T-cell (primary cell): ENCODE results near the gene RAPH1. TPM values are rescaled to one million over a fixed set of nuclear protein-coding genes. Genes with fewer than 3 reads are reported as not detected.
"Not testable (repeated sequence)": the region's sequence is repeated elsewhere in the genome, so short reads cannot be mapped to it uniquely, and the experiment has no call there.

Experiments used
- ATAC-seq, 4 experiments: fragments of 200-7000 bp in 3 of 4; fragments of 150-1000 bp in 1 of 4; cut with Tn5 transposase; replicated peaks in 1 of 4; 1 replicate in 3 of 4; 2 replicates in 1 of 4; pipeline ENCODE4 v1.10.0; 2021; ENCODE audit warnings: moderate library complexity in 3 of 4, mild to moderate bottlenecking in 2 of 4, moderate number of reproducible peaks in 1 of 4
- CTCF ChIA-PET, 2 donors: fragments of 300-600 bp; sonication (Branson Sonifier 250); formaldehyde crosslinking; loops; one replicate each; lab custom pipeline; 2022; ENCODE audit warnings: antibody characterized with exemption in 2 of 2; lab: Charles Lee
- POLR2A ChIA-PET, 2 donors: fragments of 300-600 bp; sonication (Branson Sonifier 250); formaldehyde crosslinking; loops; one replicate each; lab custom pipeline; 2022; ENCODE audit warnings: antibody characterized with exemption in 2 of 2; lab: Charles Lee
- DNase-seq, 35 experiments: peaks; one replicate each; pipeline versions ENCODE4 v3.0.0 to v3.0.0-alpha.2; 2013 to 2023
- H3K27ac ChIP-seq: one replicate; pipeline ENCODE4 v1.5.1; 2013; ENCODE audit warnings: low read length
- H3K27me3 ChIP-seq, 2 experiments: replicated peaks in 1 of 2; 1 replicate in 1 of 2; 2 replicates in 1 of 2; pipeline versions ENCODE4 v1.6.1 to v1.7.0; 2013; ENCODE audit warnings: low read length in 1 of 2, mixed read lengths in 1 of 2; ENCODE audit not compliant: control insufficient read depth in 2 of 2, insufficient read depth in 2 of 2; ENCODE audit errors: extremely low read depth in 1 of 2
- H3K36me3 ChIP-seq, 2 donors: 1 replicate in 1 of 2; 2 replicates in 1 of 2; pipeline versions ENCODE4 v1.6.1 to v1.7.0; 2013; ENCODE audit warnings: low read length in 1 of 2; ENCODE audit not compliant: control insufficient read depth in 2 of 2, insufficient read depth in 1 of 2; ENCODE audit errors: extremely low read depth in 1 of 2
- H3K4me1 ChIP-seq, 2 experiments: 1 replicate in 1 of 2; 2 replicates in 1 of 2; pipeline versions ENCODE4 v1.6.1 to v1.7.0; 2013; ENCODE audit warnings: low read length in 2 of 2, mixed read lengths in 1 of 2; ENCODE audit not compliant: insufficient read depth in 2 of 2, control insufficient read depth in 1 of 2; ENCODE audit errors: extremely low read depth in 1 of 2
- H3K4me3 ChIP-seq, 2 donors: 1 replicate in 1 of 2; 2 replicates in 1 of 2; pipeline versions ENCODE4 v1.5.1 to v1.7.0; 2013; ENCODE audit warnings: mild to moderate bottlenecking in 2 of 2, low read length in 1 of 2, moderate library complexity in 1 of 2; ENCODE audit not compliant: control insufficient read depth in 1 of 2; ENCODE audit errors: extremely low read depth in 1 of 2
- H3K9me3 ChIP-seq: 2 replicates; pipeline ENCODE4 v1.7.0; 2013
- H3K27ac Mint-ChIP-seq, 2 donors: one replicate each; pipeline ENCODE4 v1.8.0; 2020 to 2021; ENCODE audit warnings: mild to moderate bottlenecking in 2 of 2, mixed read lengths in 2 of 2
- H3K27me3 Mint-ChIP-seq, 2 donors: one replicate each; pipeline ENCODE4 v1.8.0; 2021 to 2022; ENCODE audit warnings: mixed read lengths in 2 of 2
- H3K36me3 Mint-ChIP-seq: one replicate; pipeline ENCODE4 v1.8.0; 2021; ENCODE audit warnings: mixed read lengths
- H3K4me1 Mint-ChIP-seq, 3 donors: one replicate each; pipeline ENCODE4 v1.8.0; 2020 to 2022; ENCODE audit warnings: mixed read lengths in 3 of 3, mild to moderate bottlenecking in 1 of 3
- H3K4me3 Mint-ChIP-seq, 3 donors: one replicate each; pipeline ENCODE4 v1.8.0; 2020 to 2022; ENCODE audit warnings: mild to moderate bottlenecking in 3 of 3, mixed read lengths in 3 of 3, moderate library complexity in 3 of 3
- H3K9me3 Mint-ChIP-seq, 3 donors: one replicate each; pipeline ENCODE4 v1.8.0; 2020 to 2022; ENCODE audit warnings: mixed read lengths in 3 of 3
- WGBS: methylation state at CpG from one replicate; pipeline ENCODE4 v1.1.5; 2013; ENCODE audit warnings: missing lambda C conversion rate; ENCODE audit not compliant: insufficient coverage; 5-methylcytosine and 5-hydroxymethylcytosine counted together
- total RNA-seq, 35 experiments: library from RNA in 6 of 35; stranded (reverse) in 6 of 35; fragments of 120-200 nt in 1 of 35; gene quantifications; one replicate each; pipeline versions ENCODE4 v1.2.1 to v1.2.4 and lab custom pipeline; 2013 to 2026

The RAPH1 gene
- total RNA-seq, 5 donors from 2014 or later (not counting 1 experiment from before 2014, with no cell fraction given), result 1.4 to 4.4 (median 2.8) TPM

DNA sequence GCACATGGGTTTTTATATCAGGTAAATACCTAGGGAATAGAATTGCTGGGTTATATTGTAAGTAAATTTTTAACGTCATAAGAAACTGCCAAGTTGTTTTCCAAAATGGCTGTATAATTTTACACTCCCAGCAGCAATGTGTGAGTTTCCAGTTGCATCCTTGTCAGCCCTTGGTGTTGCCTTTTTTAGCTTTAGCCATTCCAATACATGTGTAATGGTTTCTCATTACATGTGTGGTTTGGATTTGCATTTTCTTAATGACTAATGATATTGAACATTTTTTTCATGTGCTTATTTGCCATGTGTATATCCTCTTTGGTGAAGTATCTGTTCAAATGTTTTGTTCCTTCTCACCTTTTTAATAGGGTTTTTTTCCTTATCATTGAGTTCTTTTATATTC lies 136.1 kb downstream of the RAPH1 start:
- Histone ChIP-seq H3K27me3 (no peaks in the 10 kb centered on the region), H3K27ac (no peak overlapping the region), H3K4me3 (no peak overlapping the region), H3K9me3 (no peaks in the 10 kb centered on the region), H3K36me3 (peaks cover 0 to 5% of the 10 kb centered on the region in 2 donors), H3K4me1 (no peaks in the 10 kb centered on the region)
- Mint-ChIP-seq H3K4me1 (no peaks in the 10 kb centered on the region), H3K27me3 (no peaks in the 10 kb centered on the region), H3K9me3 (peaks cover 0 to 7% (median 5%) of the 10 kb centered on the region in 3 donors), H3K27ac (no peak overlapping the region), H3K4me3 (no peak overlapping the region), H3K36me3 (peaks cover 41% of the 10 kb centered on the region)
- CTCF ChIA-PET, result interaction anchor here in 1 of 2 donors (0.5 kb wide), 1 partner anchor 15 kb away, joined by 3 read pairs; no protein-coding TSS in a partner anchor
- POLR2A ChIA-PET, result interaction anchor here in 1 of 2 donors (0.6 kb wide), 1 partner anchor 21 kb away, joined by 3 read pairs; no protein-coding TSS in a partner anchor
- DNase-seq, result no peak
- no CpG with 5 or more reads among the region's 1 CpG for WGBS
- ATAC-seq, result no peak

DNA sequence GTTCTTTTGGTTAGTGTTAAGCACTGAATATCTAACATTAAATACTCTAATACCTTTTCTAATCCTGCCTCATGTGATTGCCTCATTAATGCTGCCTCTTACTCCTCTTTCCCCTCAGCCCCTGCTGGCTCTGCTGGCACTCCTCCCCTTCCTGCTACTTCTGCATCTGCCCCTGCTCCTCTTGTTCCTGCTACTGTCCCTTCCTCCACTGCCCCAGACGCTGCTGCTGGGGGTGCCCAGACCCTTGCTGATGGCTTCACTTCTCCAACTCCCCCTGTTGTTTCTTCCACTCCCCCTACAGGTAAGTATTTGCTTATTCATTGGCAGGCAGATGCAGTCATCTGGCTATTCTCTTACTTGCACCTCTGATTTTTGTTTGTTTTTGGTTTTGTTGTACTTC lies 138.4 kb downstream of the RAPH1 start:
- no peak overlapping the region for H3K4me3 Mint-ChIP-seq
- H3K9me3 Mint-ChIP-seq, result peaks cover 0 to 7% (median 5%) of the 10 kb centered on the region in 3 donors
- peaks cover 47% of the 10 kb centered on the region for H3K36me3 Mint-ChIP-seq
- no peaks in the 10 kb centered on the region for H3K4me1 ChIP-seq
- ChIA-PET CTCF (no interaction called here), POLR2A (no interaction called here)
- no peaks in the 10 kb centered on the region for H3K4me1 Mint-ChIP-seq
- no peaks in the 10 kb centered on the region for H3K27me3 ChIP-seq
- no peak overlapping the region for H3K27ac ChIP-seq
- H3K27me3 Mint-ChIP-seq, result no peaks in the 10 kb centered on the region
- H3K9me3 ChIP-seq, result no peaks in the 10 kb centered on the region
- H3K4me3 ChIP-seq, result no peak overlapping the region
- peaks cover 0 to 4% of the 10 kb centered on the region in 2 donors for H3K36me3 ChIP-seq
- ATAC-seq (no peak), DNase-seq (no peak)
- no peak overlapping the region for H3K27ac Mint-ChIP-seq
- no CpG with 5 or more reads among the region's 1 CpG for WGBS

DNA sequence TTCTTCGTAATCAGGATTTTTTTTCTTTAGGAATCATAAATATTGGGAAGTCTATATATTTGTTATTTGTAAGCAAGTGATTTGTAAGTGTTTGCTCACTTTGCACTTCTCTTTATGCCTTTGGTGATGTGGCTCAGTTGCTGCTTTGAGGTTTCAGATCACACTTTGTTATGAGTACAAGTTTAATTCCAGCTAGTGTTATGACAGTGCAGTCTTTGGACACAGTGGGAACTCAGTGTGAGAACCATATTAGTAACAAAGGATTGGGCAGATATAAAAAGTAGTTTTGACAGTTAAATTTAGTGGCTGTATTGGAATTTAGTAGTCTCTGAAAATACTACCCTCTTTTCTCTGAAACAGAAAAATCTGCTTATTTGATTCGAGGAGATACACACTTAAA lies 139.2 kb downstream of the RAPH1 start:
- no CpG with 5 or more reads among the region's 2 CpGs for WGBS
- DNase-seq (no peak), ATAC-seq (no peak)
- no peak overlapping the region for H3K4me3 Mint-ChIP-seq
- H3K4me3 ChIP-seq, result no peak overlapping the region
- no peaks in the 10 kb centered on the region for H3K27me3 Mint-ChIP-seq
- no peaks in the 10 kb centered on the region for H3K27me3 ChIP-seq
- H3K9me3 ChIP-seq, result no peaks in the 10 kb centered on the region
- H3K27ac Mint-ChIP-seq, result no peak overlapping the region
- H3K4me1 Mint-ChIP-seq, result no peaks in the 10 kb centered on the region
- POLR2A ChIA-PET, result no interaction called here
- H3K4me1 ChIP-seq, result no peaks in the 10 kb centered on the region
- H3K27ac ChIP-seq, result no peak overlapping the region
- CTCF ChIA-PET, result interaction anchor here (0.6 kb wide), 3 partner anchors 14 to 33 kb away, joined by 3 to 4 read pairs (median 4); no protein-coding TSS in a partner anchor
- H3K36me3 ChIP-seq, result peaks cover 0 to 4% of the 10 kb centered on the region in 2 donors
- H3K9me3 Mint-ChIP-seq, result peaks cover 0 to 7% (median 5%) of the 10 kb centered on the region in 3 donors
- H3K36me3 Mint-ChIP-seq, result peaks cover 47% of the 10 kb centered on the region

DNA sequence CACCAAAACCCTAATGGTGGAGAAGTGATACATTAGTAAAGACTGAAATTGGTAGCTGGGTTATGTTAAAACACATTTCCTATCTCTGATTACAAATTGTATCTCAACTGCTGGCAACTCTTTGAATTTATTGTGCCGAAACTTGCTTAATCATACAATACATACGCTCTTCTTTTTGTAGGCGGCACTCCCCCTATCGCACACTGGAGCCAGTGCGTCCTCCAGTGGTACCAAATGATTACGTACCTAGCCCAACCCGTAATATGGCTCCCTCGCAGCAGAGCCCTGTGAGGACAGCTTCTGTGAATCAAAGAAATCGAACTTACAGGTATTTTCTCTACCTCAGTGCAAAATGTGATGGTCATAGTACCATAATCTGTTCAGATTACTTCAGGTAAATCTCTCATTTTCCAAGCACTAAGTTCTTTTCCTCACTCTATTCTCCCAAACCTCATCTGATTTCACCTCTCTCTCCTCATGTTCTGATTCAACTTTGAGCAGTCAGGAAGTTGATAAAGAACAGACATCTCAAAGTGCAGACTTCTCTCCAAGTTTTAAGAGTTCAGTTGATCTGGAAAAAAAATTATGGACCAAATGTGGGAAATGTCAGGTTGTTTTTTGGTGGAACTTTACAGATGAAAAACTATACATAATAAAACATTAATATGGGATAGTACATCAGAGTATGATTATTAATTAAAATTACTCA lies 140.4 kb downstream of the RAPH1 start:
- no peak overlapping the region for H3K27ac Mint-ChIP-seq
- H3K4me1 Mint-ChIP-seq, result no peaks in the 10 kb centered on the region
- H3K27me3 Mint-ChIP-seq, result no peaks in the 10 kb centered on the region
- ATAC-seq (no peak), DNase-seq (no peak)
- 95% methylated on average over 8 of the region's 9 CpGs for WGBS
- no peak overlapping the region for H3K27ac ChIP-seq
- no peaks in the 10 kb centered on the region for H3K9me3 ChIP-seq
- ChIA-PET CTCF (interaction anchor here in 1 of 2 donors (0.6 kb wide), 1 partner anchor 726 kb away, joined by 3 read pairs; no protein-coding TSS in a partner anchor), POLR2A (no interaction called here)
- peaks cover 0 to 7% (median 5%) of the 10 kb centered on the region in 3 donors for H3K9me3 Mint-ChIP-seq
- no peak overlapping the region for H3K4me3 Mint-ChIP-seq
- peaks cover 50% of the 10 kb centered on the region for H3K36me3 Mint-ChIP-seq
- H3K36me3 ChIP-seq, result peaks cover 0 to 4% of the 10 kb centered on the region in 2 donors
- no peaks in the 10 kb centered on the region for H3K27me3 ChIP-seq
- no peak overlapping the region for H3K4me3 ChIP-seq
- no peaks in the 10 kb centered on the region for H3K4me1 ChIP-seq

DNA sequence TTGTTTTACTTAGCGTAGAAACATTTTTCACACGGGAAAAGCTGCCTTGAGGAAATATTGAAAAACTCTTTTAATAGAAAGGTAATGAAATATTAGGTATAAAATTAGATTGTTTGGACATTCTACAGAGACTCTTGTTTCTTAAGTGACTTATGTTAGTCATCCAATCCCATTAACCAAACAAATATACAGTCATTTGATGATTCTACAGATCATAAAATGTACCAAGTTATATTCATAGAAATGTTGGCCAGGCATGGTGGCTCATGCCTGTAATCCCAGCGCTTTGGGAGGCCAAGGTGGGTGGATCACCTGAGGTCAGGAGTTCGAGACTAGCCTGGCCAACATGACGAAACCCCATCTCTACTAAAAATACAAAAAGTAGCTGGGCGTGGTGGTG lies 146.9 kb downstream of the RAPH1 start:
- DNase-seq, CTCF ChIA-PET, H3K36me3 ChIP-seq, H3K4me1 ChIP-seq, H3K27ac Mint-ChIP-seq, H3K4me1 Mint-ChIP-seq, H3K27ac ChIP-seq, POLR2A ChIA-PET, H3K27me3 ChIP-seq, H3K9me3 ChIP-seq, H3K4me3 ChIP-seq, ATAC-seq, H3K9me3 Mint-ChIP-seq, H3K4me3 Mint-ChIP-seq, H3K27me3 Mint-ChIP-seq: not testable (repeated sequence)
- WGBS, result 90% methylated on average over 2 of the region's 6 CpGs
- peaks cover 25% of the 10 kb centered on the region for H3K36me3 Mint-ChIP-seq

- CTCF ChIA-PET, result interaction anchor here (0.5 to 0.6 kb wide), 2 partner anchors 301 to 1065 kb away, joined by 3 to 7 read pairs; no protein-coding TSS in a partner anchor
- POLR2A ChIA-PET, result no interaction called here
- no peaks in the 10 kb centered on the region for H3K36me3 ChIP-seq
- no peak overlapping the region for H3K4me3 ChIP-seq
- H3K4me3 Mint-ChIP-seq, result no peak overlapping the region
- no peak for DNase-seq
- no peaks in the 10 kb centered on the region for H3K27me3 ChIP-seq
- peaks cover 27% of the 10 kb centered on the region for H3K36me3 Mint-ChIP-seq
- no peak overlapping the region for H3K27ac ChIP-seq
- no peaks in the 10 kb centered on the region for H3K9me3 ChIP-seq
- no peaks in the 10 kb centered on the region for H3K27me3 Mint-ChIP-seq
- WGBS, result no CpG with 5 or more reads among the region's 1 CpG
- no peak for ATAC-seq
- no peaks in the 10 kb centered on the region for H3K9me3 Mint-ChIP-seq
- H3K4me1 ChIP-seq, result no peaks in the 10 kb centered on the region
- H3K27ac Mint-ChIP-seq, result no peak overlapping the region
- H3K4me1 Mint-ChIP-seq, result no peaks in the 10 kb centered on the region
Measured at GRCh38 chr2:203383038-203383437, 152.1 kb downstream of the RAPH1 start.
